GM20431 (cell line): Measurements from ENCODE around the gene RPL18A.

Source experiments
- in situ Hi-C: fragments of 300-500 bp; cut with MseI, MboI; formaldehyde crosslinking; loops from one replicate; pipeline ENCODE4 v1.15.0; 2020; ENCODE audit warnings: low sequenced_read_pairs; ENCODE audit not compliant: unreplicated experiment

The RPL18A gene

DNA sequence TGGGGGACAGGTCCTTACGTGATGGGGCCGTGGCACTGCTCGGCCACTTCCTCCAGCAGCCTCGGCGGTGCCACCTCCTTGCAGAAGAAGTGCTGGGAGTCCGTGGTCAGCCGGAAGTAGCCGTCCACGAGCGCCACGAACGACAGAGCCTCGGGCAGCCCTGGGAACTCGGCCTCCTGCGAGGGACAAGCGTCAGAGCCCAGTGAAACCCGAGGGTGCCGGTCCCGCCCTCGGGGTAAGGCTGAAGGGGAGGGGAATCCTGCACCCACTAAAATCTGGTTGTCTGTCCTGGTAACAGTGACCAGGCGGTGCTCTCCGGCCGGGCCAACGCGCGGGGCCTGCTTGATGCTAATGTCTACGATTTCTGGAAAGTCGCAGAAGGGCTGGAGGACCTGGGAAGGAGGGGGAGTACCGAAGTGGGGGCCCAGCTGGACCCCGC is 18.3 kb upstream of the RPL18A start:
- in situ Hi-C loops: no loop called here

DNA sequence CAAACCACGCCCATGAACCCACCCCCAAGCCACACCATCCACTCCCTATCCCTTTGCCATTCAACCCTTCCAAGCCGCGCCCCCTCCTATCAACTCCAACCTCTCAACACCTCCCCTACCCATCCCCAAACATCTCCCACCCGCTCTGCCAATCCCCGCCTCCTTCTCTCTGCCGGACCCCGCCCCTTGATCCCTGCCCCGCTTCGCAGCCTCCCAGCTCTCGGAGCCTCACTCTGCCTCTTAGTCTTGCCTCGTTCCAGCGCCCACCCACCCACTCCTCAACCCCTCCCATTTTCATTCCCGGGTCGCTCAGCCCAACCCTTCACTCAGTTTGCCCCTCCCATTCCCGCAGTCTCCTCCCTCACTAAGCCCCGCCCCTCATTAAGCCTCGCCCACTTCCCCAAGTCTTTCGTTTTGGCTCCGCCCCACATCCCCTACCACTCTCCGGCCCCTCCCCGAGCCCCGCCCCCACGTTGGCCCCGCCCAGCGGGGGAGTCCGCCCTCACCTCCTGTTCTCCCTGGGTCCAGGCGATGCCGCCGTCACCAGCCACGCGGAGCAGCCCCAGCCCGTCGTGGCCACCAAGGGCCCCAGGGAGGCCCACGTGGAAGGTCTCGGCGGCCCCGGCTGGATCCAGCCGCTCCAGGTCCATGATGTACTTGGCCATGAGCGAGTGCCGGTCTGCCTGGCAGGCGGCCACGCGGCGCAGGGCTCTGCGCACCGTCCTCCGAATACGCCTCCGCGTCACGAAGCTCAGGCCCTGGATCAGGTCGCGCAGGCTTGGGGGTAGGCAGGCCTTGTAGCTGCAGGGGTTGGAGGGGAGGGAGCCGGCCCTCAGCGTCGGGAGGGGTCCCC is 17.7 kb upstream of the RPL18A start:
- in situ Hi-C loops: no loop called here

DNA sequence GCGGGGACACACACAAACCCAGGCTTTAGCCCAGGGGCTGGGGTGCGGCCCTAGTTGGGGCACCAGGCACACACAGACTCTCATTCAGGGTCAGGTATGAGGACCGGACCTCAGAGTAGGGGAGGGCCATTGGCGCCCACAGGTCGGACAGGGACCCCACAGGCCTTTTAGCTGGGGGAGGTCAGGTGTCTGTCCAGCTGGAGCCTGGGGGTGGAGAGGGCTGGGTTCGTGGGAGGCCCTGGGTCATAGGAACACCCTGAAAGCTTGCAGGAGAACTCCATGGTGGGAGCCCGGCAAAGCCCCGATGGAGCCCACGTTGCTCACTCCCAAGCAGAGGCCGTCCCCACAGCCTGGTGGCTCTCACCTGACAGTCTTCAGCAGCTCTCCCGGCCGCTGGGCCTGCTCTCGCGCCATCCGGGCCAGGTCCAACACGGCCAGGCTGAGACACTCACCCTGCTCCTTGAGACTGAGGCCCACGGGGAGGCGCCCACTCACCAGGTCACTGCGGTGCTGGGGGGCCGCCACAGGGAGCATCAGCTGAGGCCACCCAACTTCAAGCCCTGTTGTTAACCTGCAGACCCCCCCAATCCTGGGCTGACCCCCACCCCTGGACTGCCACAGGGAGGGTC is 16.9 kb upstream of the RPL18A start:
- in situ Hi-C loops: no loop called here

DNA sequence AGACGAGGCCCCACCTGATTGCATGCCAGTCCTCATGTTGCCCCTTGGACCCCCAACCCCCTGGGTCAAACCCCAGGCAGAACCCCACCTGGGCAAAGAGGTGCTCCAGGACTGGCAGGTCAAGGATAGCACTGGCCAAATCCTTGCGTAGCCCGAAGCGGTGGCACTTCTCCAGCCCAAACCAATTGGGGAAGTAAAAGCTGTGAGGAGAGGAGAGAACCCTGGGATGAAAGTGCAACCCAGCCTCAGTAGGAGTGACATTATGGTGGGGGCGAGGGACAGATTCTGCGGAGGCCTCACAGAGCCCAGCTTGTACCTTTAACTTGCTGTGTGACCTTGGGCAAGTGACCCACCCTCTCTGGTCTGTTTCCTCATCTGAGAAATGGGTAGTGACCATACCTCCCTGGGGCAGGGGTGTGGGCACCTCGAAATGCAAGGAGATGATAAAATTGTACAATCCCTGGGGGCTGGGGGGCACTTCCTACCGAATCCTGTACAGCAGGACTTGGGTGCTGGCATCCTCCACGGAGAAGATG is 16.4 kb upstream of the RPL18A start:
- in situ Hi-C loops: no loop called here

DNA sequence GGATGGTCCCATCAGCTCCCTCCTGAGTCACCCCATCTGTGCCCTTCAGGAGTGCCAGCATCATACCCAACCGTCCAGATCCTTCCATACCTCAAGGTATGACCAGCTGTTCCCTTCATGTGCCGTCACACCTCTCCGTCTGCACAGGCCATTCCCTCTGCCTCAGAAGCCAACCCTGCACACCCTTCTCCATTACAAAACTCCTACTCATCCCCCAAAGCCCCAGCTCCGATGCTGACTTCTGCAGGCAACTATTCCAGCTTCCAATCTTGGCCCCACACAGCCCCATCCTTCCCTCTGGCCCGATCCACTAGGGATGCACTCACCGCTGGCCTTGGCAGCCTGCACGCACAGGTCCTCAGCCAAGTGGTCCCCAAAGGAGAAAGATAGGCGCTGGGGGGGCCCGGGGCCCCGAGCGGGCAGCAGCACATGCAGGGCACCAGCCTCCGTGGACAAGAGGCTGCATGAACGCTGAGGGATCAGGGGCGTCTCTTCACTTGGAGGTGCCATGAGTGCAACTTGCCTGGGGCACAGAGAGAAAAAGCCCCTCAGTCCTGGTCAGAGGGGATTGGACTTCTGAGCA is 15.7 kb upstream of the RPL18A start:
- in situ Hi-C loops: no loop called here

DNA sequence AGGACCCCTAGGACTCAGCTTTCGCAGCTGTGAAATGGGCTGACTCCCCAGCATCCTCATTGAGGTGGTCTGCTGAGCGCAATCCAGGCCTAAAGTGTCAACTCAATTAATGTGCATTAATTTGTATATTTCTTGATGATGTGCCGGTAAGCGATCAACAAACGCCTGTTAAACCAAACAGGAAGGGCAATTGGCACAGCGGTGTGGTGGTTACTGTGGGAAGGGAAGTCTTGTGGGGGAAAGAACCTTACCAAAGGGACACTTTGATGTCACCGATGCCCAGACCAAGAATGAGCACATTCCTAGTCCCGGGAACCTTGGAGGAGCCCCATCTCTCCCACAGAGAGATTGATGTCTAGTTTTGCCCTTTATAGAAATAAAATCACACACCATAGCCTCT is 13.6 kb upstream of the RPL18A start:
- in situ Hi-C loops: no loop called here

DNA sequence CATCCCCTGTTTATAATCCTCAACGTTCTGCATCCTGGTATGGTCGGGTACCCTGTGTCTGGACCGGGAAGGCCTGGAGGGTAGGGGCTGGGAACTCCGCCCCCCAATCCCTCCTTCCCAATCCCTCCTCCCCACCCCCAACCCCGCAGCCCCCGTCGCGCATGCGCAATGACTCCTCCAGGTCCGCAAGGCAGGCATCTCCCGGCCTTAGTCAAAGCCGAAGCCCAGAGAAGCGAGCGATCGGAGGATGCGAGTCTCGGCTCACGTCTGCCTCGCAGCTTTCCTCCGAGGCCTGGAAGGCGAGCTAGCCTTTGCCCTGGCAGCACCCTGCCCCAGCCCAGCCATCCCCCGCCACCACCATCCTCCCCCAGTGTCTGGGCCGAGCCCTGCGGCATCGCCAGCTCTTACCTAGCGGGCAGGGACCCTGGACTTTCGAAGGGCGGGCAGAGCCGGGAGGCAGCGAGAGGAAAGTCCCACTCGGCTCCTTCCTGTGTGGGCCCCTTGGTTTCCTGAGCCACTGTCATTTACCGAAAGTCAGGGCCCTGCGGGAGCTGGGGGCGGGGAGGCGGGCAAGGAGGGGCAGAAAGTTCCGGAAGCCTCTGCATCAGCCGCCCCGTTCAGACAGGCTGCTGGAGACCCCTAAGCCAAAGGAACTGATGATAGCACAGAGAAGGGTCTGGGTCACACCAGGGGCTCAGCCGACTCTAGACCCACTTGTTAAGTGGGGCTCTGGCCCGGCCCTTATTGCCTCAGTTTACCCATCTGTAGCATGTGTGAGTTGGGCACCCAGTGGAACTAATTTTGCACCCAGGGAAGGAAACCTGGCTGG is 12.0 kb upstream of the RPL18A start, which contains the start of gene JAK3:
JAK3 (minus strand) TSS at position 445 of the 829 bp plus-strand sequence. CDS start 3,565 bp downstream, outside the sequence.
- in situ Hi-C loops: no loop called here

DNA sequence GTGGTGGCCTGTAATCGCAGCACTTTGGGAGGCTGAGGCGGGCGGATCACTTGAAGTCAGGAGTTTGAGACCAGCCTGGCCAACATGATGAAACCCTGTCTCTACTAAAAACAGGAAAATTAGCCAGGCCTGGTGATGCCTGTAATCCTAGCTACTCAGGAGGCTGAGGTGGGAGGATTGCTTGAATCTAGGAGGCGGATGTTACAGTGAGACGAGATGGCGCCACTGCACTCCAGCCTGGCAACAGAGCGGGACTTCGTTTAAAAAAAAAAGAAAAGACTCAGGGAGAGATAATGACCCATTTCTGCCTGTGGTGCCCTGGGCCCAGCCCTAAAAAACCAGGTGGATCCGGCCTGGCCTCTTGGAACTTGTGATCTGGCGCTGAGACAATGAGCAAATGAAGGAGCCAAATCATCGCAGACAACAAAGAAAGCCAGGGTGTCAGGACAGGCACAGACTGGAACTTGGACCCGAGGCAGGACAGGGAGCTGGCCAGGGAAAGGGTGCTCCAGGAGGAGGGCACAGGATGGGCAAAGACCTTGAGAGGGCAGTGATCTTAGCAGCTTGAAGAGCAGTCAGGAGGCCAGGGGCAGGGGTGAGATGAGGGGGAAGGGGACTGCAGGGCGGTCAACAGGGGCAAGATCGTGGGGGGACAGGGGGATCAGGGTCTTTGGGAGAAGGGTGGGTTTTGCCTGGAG is 11.0 kb upstream of the RPL18A start:
- in situ Hi-C loops: no loop called here

DNA sequence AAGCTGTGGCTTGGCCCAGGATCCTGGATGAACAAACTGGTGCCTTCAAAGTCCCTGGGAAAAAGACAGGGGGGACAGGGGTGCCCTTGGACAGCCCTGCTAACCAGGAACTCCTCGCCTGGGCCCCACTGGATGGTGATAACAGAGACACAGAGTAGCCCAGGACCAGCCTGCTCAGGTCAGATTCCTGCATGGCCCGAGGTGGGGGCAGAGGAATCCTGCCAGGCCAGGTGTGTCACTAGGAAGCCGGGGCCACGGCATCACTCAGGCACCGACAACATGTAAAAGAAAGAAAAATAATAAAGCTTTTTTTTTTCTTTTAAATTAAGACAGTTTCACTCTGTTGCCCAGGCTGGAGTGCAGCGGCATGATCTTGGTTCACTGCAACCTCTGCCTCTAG is 5.6 kb upstream of the RPL18A start:
- in situ Hi-C loops: no loop called here

DNA sequence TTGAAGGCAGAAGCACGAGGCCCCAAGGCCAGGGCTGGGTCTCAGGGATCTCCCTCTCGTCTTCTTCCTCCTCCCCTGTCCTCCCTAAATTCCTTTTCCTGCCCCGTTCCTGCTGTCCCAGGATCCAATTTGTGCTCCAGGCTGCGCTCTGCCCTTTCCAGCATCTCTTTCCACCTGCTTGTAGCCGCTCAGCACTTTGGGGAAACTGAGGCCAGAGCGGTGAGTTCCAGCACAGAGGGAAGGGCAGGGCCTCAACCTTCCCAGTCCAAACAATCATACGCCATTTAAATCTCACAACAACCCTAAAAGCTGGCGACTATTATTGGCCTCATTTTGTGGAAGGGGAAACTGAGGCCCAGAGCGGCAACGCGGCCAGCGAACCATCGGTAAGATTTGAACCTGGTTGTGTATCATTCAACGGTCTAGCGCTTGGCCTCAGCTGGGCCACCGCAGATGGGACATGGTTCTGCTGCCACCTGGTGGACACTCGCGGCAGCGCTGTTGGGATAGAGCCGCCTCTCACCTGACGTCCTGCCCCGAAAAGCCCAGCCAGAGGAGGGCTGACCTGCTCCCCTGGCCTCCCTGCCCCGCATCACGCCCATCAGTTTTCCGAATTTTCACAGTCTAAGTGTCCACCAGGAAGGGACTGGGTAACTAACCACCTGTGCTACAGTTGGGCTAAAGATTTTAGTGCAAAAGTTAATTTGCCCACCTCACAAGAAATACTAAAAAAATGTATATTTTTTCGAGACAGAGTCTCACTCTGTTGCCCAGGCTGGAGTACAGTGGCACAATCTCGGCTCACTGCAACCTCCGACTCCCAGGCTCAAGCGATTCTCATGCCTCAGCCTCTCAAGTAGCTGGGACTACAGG is 4.2 kb upstream of the RPL18A start:
- in situ Hi-C loops: no loop called here

DNA sequence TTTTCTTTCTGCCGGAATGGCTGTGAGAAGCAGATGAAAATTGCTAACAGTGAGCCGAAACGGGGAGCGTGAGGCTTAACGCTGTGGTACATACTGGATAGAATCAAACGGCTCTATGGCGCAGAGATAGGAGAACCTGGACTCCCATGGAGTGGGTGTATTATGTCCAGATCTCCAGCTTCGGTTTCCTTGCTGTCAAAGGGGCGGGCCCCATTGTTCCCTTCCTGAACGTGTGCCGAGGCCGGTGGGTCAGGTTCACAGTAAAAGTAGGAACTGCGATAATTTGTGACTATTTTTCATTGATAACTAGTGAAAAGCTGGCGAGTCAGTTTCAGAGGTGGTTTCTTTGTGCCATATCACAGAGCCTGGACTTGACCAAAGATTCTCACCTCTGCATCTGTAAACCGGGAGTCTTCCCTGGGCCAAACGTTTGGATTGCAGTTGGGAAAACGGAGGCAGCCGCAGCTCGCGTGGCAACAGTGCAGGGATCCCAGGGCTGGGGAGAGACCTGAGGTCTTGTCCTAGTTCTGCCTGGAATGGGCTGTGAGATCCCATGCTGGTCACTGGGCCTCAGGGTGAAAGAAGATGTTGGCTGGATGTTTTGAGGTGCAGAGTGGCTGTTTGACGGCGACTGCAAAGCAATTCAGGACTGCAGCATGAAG is 752 bp downstream of the RPL18A start:
- in situ Hi-C loops: no loop called here

DNA sequence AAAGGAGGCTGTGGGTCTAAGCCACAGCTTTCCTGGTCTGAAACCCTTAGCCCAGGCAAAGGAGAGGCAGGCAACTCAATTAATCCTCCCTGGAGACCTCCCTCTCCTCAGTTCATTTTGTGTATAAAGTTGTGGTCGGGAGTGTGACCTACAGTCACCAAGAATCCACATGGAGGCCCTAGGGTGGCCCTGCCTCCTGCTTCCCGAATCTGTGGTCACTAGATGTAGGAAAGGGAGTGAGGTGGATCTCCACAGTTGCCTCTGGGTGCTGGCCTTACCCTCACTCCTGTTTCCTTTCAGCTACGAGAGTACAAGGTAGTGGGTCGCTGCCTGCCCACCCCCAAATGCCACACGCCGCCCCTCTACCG is 1.3 kb downstream of the RPL18A start:
- in situ Hi-C loops: no loop called here

DNA sequence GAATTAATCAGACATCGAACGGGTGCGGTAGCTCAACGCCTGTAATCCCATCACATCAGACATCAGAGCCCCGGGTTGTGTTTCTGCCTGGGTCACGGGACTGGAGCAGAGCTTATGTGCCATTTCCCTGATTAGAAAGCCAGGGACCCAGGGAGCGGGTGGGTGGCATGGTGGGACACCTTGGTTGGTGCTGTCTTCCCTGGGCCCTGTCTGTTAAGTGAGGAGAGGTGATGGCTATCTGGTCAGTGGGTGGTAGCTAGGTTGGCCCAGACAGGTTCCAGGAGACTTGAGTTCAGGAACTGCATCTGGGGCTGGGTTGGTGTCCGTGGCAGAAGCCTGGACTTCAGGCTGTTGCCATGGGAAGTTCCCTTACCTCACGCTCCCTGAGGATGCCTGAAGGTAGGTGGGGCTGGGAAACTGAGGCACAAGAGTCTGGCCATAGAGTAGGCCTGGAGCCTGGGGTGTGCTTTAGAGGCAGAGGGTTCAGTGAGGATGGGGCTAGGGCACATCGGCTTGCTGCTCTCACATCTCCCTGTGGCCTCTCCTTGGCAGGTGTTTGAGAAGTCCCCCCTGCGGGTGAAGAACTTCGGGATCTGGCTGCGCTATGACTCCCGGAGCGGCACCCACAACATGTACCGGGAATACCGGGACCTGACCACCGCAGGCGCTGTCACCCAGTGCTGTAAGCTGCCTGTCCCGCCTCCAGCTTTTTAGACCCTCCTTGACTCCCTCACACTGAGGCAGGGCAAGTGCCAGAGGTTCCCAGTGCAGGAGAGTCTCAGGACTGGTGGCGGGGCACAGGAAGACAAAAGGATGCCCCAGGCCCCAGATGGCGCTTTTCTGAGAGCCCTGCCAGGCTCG is 2.1 kb downstream of the RPL18A start:
- in situ Hi-C loops: no loop called here

DNA sequence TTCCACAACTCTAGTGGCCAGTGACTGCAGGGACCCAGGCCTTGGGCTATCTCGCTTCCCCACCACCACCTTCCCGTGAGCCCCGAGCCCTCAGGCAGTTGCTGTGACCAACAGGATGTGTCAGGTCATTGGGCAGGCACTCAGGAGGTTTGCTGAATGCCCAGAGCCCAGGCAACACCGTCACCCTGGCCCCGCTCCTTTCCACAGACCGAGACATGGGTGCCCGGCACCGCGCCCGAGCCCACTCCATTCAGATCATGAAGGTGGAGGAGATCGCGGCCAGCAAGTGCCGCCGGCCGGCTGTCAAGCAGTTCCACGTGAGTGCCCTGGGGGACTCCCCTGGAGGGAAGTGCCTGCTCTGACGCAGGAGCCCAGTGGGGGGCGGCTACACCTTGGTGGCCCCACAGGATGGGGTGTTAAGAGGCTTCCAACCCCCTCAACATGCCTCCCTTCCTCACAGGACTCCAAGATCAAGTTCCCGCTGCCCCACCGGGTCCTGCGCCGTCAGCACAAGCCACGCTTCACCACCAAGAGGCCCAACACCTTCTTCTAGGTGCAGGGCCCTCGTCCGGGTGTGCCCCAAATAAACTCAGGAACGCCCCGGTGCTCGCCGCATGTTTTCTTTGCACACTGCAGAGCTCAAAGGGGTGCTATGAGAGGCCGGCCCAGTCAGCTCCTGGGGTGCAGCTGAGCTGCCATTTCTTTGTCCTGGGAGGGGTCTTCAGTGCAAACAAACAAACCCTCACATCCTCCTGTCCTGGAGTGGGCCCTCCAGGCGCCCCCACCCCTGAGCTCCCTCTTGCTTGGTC is 3.2 kb downstream of the RPL18A start:
- in situ Hi-C loops: no loop called here

DNA sequence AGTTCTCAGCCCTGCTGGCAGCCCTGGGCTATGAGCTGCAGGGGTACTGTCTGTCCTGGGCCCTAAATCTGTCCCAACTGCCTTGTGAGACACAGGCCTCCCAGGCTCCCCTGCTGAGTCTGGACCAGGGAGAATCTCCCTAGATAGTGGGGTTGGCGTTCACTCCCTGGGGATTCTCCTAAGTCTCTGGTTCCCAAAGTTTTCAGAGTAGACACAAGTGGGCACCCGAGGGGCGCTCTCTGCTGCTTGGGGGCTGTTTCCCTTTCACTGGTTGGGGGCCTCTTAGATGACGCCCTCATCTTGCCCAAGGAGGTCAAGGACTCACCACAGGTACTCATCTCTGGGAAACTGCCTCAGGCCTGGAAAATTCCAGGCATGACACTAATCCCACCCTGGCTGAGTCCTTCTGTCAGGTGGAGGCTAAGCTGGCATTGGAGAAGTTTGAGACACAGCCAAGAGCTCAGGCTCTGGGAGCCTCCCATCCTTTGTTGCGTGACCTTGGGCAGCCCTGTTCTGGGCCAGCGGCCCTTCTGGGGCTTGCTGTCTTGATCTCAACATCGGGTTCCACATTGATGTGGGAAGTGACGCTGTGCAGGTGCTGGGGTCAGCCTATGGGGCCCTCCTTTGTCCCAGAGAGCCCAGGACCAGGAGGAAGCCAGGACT is 3.9 kb downstream of the RPL18A start:
- in situ Hi-C loops: no loop called here
